NCI-H510A treated with DMSO at 0.1 percent for 48 hours (cell line): ENCODE data around the gene ITGA7.
A peak's percentile ranks its signal among the peaks of the same experiment; 100 is the strongest.
"Not testable (repeated sequence)": the region's sequence is repeated elsewhere in the genome, so short reads cannot be mapped to it uniquely, and the experiment has no call there.

Experiments
- DNase-seq: peaks from one replicate; lab custom pipeline; 2025; lab: John Stamatoyannopoulos, UW

ITGA7 gene

GRCh38 chr12:55681142-55682077 is 26.3 kb downstream of the ITGA7 start:
- DNase-seq = peak; percentile 70

GRCh38 chr12:55679691-55680090 is 28.0 kb downstream of the ITGA7 start:
- no peak for DNase-seq

- no peak for DNase-seq
These were observed 31.0 kb downstream of the ITGA7 start for GRCh38 chr12:55676707-55677106.

- no peak for DNase-seq
These were observed 32.0 kb downstream of the ITGA7 start for GRCh38 chr12:55675666-55676065.

- no peak for DNase-seq
These were observed 34.1 kb downstream of the ITGA7 start for GRCh38 chr12:55673638-55674037.

GRCh38 chr12:55671746-55672145 is 36.0 kb downstream of the ITGA7 start:
- no peak for DNase-seq

GRCh38 chr12:55670276-55670675 is 37.4 kb downstream of the ITGA7 start:
- no peak for DNase-seq

GRCh38 chr12:55666508-55666907 is 41.2 kb downstream of the ITGA7 start:
- DNase-seq = no peak

GRCh38 chr12:55664826-55665225 is 42.9 kb downstream of the ITGA7 start:
- no peak for DNase-seq

- DNase-seq = no peak
These were observed 44.3 kb downstream of the ITGA7 start for GRCh38 chr12:55663391-55663790.

GRCh38 chr12:55659486-55660385 is 48.0 kb downstream of the ITGA7 start:
- DNase-seq = no peak

- no peak for DNase-seq
These were observed 48.9 kb downstream of the ITGA7 start for GRCh38 chr12:55658635-55659391.

GRCh38 chr12:55658212-55658611 is 49.5 kb downstream of the ITGA7 start:
- DNase-seq = no peak

GRCh38 chr12:55657212-55657611 is 50.5 kb downstream of the ITGA7 start:
- DNase-seq = no peak

- DNase-seq = no peak
These were observed 53.0 kb downstream of the ITGA7 start for GRCh38 chr12:55654511-55655214.

- DNase-seq = no peak
These were observed 54.7 kb downstream of the ITGA7 start for GRCh38 chr12:55653031-55653430.

- DNase-seq = no peak
These were observed 55.4 kb downstream of the ITGA7 start for GRCh38 chr12:55652352-55652751.

- DNase-seq = no peak
These were observed 56.4 kb downstream of the ITGA7 start for GRCh38 chr12:55651299-55651683.

- DNase-seq = not testable (repeated sequence)
These were observed 56.9 kb downstream of the ITGA7 start for GRCh38 chr12:55650620-55651298.

GRCh38 chr12:55647027-55647426 is 60.7 kb downstream of the ITGA7 start:
- no peak for DNase-seq

- DNase-seq = no peak
These were observed 63.1 kb downstream of the ITGA7 start for GRCh38 chr12:55644591-55644990.
